ENCODE results near the gene PMP22. TPM values are rescaled to one million over a fixed set of nuclear protein-coding genes. Genes with fewer than 3 reads are reported as not detected.

The PMP22 gene
- total and polyA plus RNA-seq, 5 donors: 116 to 137 (median 126) TPM

GRCh38 chr17:15255713-15256454 lies 9.2 kb downstream of the PMP22 start:
- H3K4me1 ChIP-seq (ENCODE audit: control insufficient read depth, insufficient read depth, low read length): peaks cover 21% of the 10 kb centered on the region
- DNase-seq: peak in 1 of 3 donors; percentile 69
- H3K27me3 ChIP-seq (ENCODE audit: control insufficient read depth, insufficient read depth): no peaks in the 10 kb centered on the region
- intact Hi-C loops (cut with DNase I): loop anchor here in 1 of 4 donors (5.0 kb wide), 1 partner anchor 246 kb away; no protein-coding TSS in a partner anchor
- no peaks in the 10 kb centered on the region for H3K9me3 ChIP-seq (ENCODE audit: control insufficient read depth, low read length)
- no peak overlapping the region for H3K4me3 ChIP-seq (ENCODE audit: low read length)
- ATAC-seq: no peak
- WGBS: 62% methylated on average over 13 of the region's 13 CpGs
- H3K27ac ChIP-seq (ENCODE audit: low read length): peak overlapping the region; percentile 33

- WGBS: 82% methylated on average over 11 of the region's 11 CpGs
- intact Hi-C loops (cut with DNase I): no loop called here
- no peaks in the 10 kb centered on the region for H3K27me3 ChIP-seq (ENCODE audit: control insufficient read depth, insufficient read depth)
- peak in 1 of 2 donors; percentile 22 for ATAC-seq
- H3K4me1 ChIP-seq (ENCODE audit: control insufficient read depth, insufficient read depth, low read length): peaks cover 16% of the 10 kb centered on the region
- H3K9me3 ChIP-seq (ENCODE audit: control insufficient read depth, low read length): no peaks in the 10 kb centered on the region
- H3K4me3 ChIP-seq (ENCODE audit: low read length): no peak overlapping the region
- DNase-seq: no peak
- H3K27ac ChIP-seq (ENCODE audit: low read length): no peak overlapping the region
Observed at GRCh38 chr17:15250135-15250860, 14.8 kb downstream of the PMP22 start.

- no peaks in the 10 kb centered on the region for H3K27me3 ChIP-seq (ENCODE audit: control insufficient read depth, insufficient read depth)
- WGBS: 61% methylated on average over 5 of the region's 5 CpGs
- intact Hi-C loops (cut with DNase I): no loop called here
Observed at GRCh38 chr17:15249487-15249886, 15.6 kb downstream of the PMP22 start.

GRCh38 chr17:15247891-15248529 lies 17.1 kb downstream of the PMP22 start:
- DNase-seq (no peak), ATAC-seq (no peak)
- Histone ChIP-seq H3K9me3 (ENCODE audit: control insufficient read depth, low read length) (no peaks in the 10 kb centered on the region), H3K4me1 (ENCODE audit: control insufficient read depth, insufficient read depth, low read length) (peaks cover 21% of the 10 kb centered on the region), H3K27me3 (ENCODE audit: control insufficient read depth, insufficient read depth) (no peaks in the 10 kb centered on the region), H3K4me3 (ENCODE audit: low read length) (no peak overlapping the region), H3K27ac (ENCODE audit: low read length) (peak overlapping the region; percentile 69)
- intact Hi-C loops (cut with DNase I): no loop called here
- WGBS: 92% methylated on average over 8 of the region's 8 CpGs

More at GRCh38 chr17:15249487-15249886, 15.6 kb downstream of the PMP22 start:
- Histone ChIP-seq H3K4me1 (ENCODE audit: control insufficient read depth, insufficient read depth, low read length) (peaks cover 21% of the 10 kb centered on the region), H3K27ac (ENCODE audit: low read length) (no peak overlapping the region), H3K4me3 (ENCODE audit: low read length) (no peak overlapping the region), H3K9me3 (ENCODE audit: control insufficient read depth, low read length) (no peaks in the 10 kb centered on the region)
- peak; percentile 10 to 44 for ATAC-seq
- DNase-seq: no peak

- H3K4me3 ChIP-seq (ENCODE audit: low read length): no peak overlapping the region
- WGBS: 59% methylated on average over 5 of the region's 5 CpGs
- peaks cover 16% of the 10 kb centered on the region for H3K4me1 ChIP-seq (ENCODE audit: control insufficient read depth, insufficient read depth, low read length)
- H3K27ac ChIP-seq (ENCODE audit: low read length): peak overlapping the region; percentile 67
- H3K27me3 ChIP-seq (ENCODE audit: control insufficient read depth, insufficient read depth): no peaks in the 10 kb centered on the region
- intact Hi-C loops (cut with DNase I): no loop called here
- ATAC-seq: no peak
- H3K9me3 ChIP-seq (ENCODE audit: control insufficient read depth, low read length): no peaks in the 10 kb centered on the region
- no peak for DNase-seq
Observed at GRCh38 chr17:15245054-15245453, 20.1 kb downstream of the PMP22 start.

GRCh38 chr17:15240644-15241043 lies 24.5 kb downstream of the PMP22 start:
- no peak for ATAC-seq

GRCh38 chr17:15239491-15239890 lies 25.6 kb downstream of the PMP22 start:
- peak in 1 of 3 donors; percentile 52 for DNase-seq
- ATAC-seq: peak in 1 of 2 donors; percentile 52
- no peaks in the 10 kb centered on the region for H3K9me3 ChIP-seq (ENCODE audit: control insufficient read depth, low read length)
- H3K27me3 ChIP-seq (ENCODE audit: control insufficient read depth, insufficient read depth): no peaks in the 10 kb centered on the region
- no peaks in the 10 kb centered on the region for H3K4me1 ChIP-seq (ENCODE audit: control insufficient read depth, insufficient read depth, low read length)
- no peak overlapping the region for H3K27ac ChIP-seq (ENCODE audit: low read length)
- intact Hi-C loops (cut with DNase I): no loop called here
- H3K4me3 ChIP-seq (ENCODE audit: low read length): no peak overlapping the region
- WGBS: 82% methylated on average over 3 of the region's 3 CpGs

More at GRCh38 chr17:15240644-15241043, 24.5 kb downstream of the PMP22 start:
- intact Hi-C loops (cut with DNase I): no loop called here
- H3K4me1 ChIP-seq (ENCODE audit: control insufficient read depth, insufficient read depth, low read length): peaks cover 5% of the 10 kb centered on the region
- no peak overlapping the region for H3K4me3 ChIP-seq (ENCODE audit: low read length)
- no peaks in the 10 kb centered on the region for H3K27me3 ChIP-seq (ENCODE audit: control insufficient read depth, insufficient read depth)
- DNase-seq: no peak
- no peaks in the 10 kb centered on the region for H3K9me3 ChIP-seq (ENCODE audit: control insufficient read depth, low read length)
- H3K27ac ChIP-seq (ENCODE audit: low read length): no peak overlapping the region

GRCh38 chr17:15238676-15239422 lies 26.3 kb downstream of the PMP22 start:
- no peak for ATAC-seq
- Histone ChIP-seq H3K9me3 (ENCODE audit: control insufficient read depth, low read length) (no peaks in the 10 kb centered on the region), H3K27ac (ENCODE audit: low read length) (no peak overlapping the region), H3K4me3 (ENCODE audit: low read length) (no peak overlapping the region), H3K27me3 (ENCODE audit: control insufficient read depth, insufficient read depth) (no peaks in the 10 kb centered on the region), H3K4me1 (ENCODE audit: control insufficient read depth, insufficient read depth, low read length) (peaks cover 5% of the 10 kb centered on the region)
- DNase-seq: no peak
- WGBS: 83% methylated on average over 3 of the region's 3 CpGs
- intact Hi-C loops (cut with DNase I): no loop called here

GRCh38 chr17:15238057-15238456 lies 27.1 kb downstream of the PMP22 start:
- Histone ChIP-seq H3K4me3 (ENCODE audit: low read length) (no peak overlapping the region), H3K9me3 (ENCODE audit: control insufficient read depth, low read length) (no peaks in the 10 kb centered on the region), H3K4me1 (ENCODE audit: control insufficient read depth, insufficient read depth, low read length) (peaks cover 12% of the 10 kb centered on the region), H3K27me3 (ENCODE audit: control insufficient read depth, insufficient read depth) (no peaks in the 10 kb centered on the region), H3K27ac (ENCODE audit: low read length) (no peak overlapping the region)
- no peak for DNase-seq
- ATAC-seq: peak in 1 of 2 donors; percentile 11
- intact Hi-C loops (cut with DNase I): no loop called here
- WGBS: 77% methylated on average over 2 of the region's 2 CpGs

GRCh38 chr17:15237106-15237425 lies 28.1 kb downstream of the PMP22 start:
- peaks cover 13% of the 10 kb centered on the region for H3K4me1 ChIP-seq (ENCODE audit: control insufficient read depth, insufficient read depth, low read length)
- H3K27me3 ChIP-seq (ENCODE audit: control insufficient read depth, insufficient read depth): no peaks in the 10 kb centered on the region
- no peaks in the 10 kb centered on the region for H3K9me3 ChIP-seq (ENCODE audit: control insufficient read depth, low read length)
- H3K27ac ChIP-seq (ENCODE audit: low read length): no peak overlapping the region
- no peak for DNase-seq
- no peak for ATAC-seq
- intact Hi-C loops (cut with DNase I): no loop called here
- no peak overlapping the region for H3K4me3 ChIP-seq (ENCODE audit: low read length)
- WGBS: 71% methylated on average over 2 of the region's 2 CpGs

Data from right cardiac atrium (tissue), 5 donors.